ENCODE results near the gene PDCD6IP. TPM values are rescaled to one million over a fixed set of nuclear protein-coding genes. Genes with fewer than 3 reads are reported as not detected.

The PDCD6IP gene
- total and polyA plus RNA-seq, 2 experiments from 2014 or later, result 45.1 to 185 TPM

GRCh38 chr3:33883538-33883950 is 85.1 kb downstream of the PDCD6IP start:
- ATAC-seq (peak; percentile 49), DNase-seq (ENCODE audit: low spot score) (peak; percentile 76)
- TF ChIP-seq, protein P1, sequence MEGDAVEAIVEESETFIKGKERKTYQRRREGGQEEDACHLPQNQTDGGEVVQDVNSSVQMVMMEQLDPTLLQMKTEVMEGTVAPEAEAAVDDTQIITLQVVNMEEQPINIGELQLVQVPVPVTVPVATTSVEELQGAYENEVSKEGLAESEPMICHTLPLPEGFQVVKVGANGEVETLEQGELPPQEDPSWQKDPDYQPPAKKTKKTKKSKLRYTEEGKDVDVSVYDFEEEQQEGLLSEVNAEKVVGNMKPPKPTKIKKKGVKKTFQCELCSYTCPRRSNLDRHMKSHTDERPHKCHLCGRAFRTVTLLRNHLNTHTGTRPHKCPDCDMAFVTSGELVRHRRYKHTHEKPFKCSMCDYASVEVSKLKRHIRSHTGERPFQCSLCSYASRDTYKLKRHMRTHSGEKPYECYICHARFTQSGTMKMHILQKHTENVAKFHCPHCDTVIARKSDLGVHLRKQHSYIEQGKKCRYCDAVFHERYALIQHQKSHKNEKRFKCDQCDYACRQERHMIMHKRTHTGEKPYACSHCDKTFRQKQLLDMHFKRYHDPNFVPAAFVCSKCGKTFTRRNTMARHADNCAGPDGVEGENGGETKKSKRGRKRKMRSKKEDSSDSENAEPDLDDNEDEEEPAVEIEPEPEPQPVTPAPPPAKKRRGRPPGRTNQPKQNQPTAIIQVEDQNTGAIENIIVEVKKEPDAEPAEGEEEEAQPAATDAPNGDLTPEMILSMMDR (conservative IDR thresholded peaks at IDR 0.05; ENCODE audit: low read depth in 2 of 2), result peak; percentile 60 to 100
- no peak for TF ChIP-seq CREB1 (CRISPR knock-in tag; IDR thresholded peaks at IDR 0.05; ENCODE audit: low read depth)
- H3K4me2 ChIP-seq, result no peak overlapping the region
- H3K27ac ChIP-seq (ENCODE audit: low read depth), result no peak overlapping the region
- H3K4me3 ChIP-seq, result no peak overlapping the region
- no peaks in the 10 kb centered on the region for H4K20me1 ChIP-seq (replicated peaks; ENCODE audit: insufficient read depth)
- H3K36me3 ChIP-seq (ENCODE audit: insufficient read depth), result no peaks in the 10 kb centered on the region
- H3K4me1 ChIP-seq (ENCODE audit: insufficient read depth), result peaks cover 14% of the 10 kb centered on the region
- H3K27me3 ChIP-seq (ENCODE audit: insufficient read depth), result no peaks in the 10 kb centered on the region
- Mint-ChIP-seq H3K27ac (no peak overlapping the region), H3K36me3 (ENCODE audit: low read depth) (no peaks in the 10 kb centered on the region), H3K4me3 (peak overlapping the region; percentile 48; the same call in 2 of the 3 replicates), H3K9me3 (no peaks in the 10 kb centered on the region; the same call in 2 of the 3 replicates), H3K27me3 (ENCODE audit: insufficient read depth, low read depth, poor library complexity) (peaks cover 16% of the 10 kb centered on the region), H3K4me1 (peaks cover 23% of the 10 kb centered on the region)
- H2AFZ ChIP-seq, result peak overlapping the region; percentile 12
- H3F3A ChIP-seq (replicated peaks; ENCODE audit: low read depth), result no peaks in the 10 kb centered on the region
- no peaks in the 10 kb centered on the region for H3K79me2 ChIP-seq (replicated peaks; ENCODE audit: insufficient read depth)
- H3K9me2 ChIP-seq (ENCODE audit: insufficient read depth), result peaks cover 21% of the 10 kb centered on the region

- Histone ChIP-seq H3K36me3 (ENCODE audit: insufficient read depth) (no peaks in the 10 kb centered on the region), H3K4me2 (no peak overlapping the region), H2AFZ (peak overlapping the region; percentile 12), H3K27me3 (ENCODE audit: insufficient read depth) (no peaks in the 10 kb centered on the region), H3K79me2 (replicated peaks; ENCODE audit: insufficient read depth) (no peaks in the 10 kb centered on the region), H3K9me2 (ENCODE audit: insufficient read depth) (peaks cover 17% of the 10 kb centered on the region), H3K27ac (ENCODE audit: low read depth) (no peak overlapping the region), H3K4me1 (ENCODE audit: insufficient read depth) (peaks cover 10% of the 10 kb centered on the region), H3K4me3 (no peak overlapping the region), H3F3A (replicated peaks; ENCODE audit: low read depth) (no peaks in the 10 kb centered on the region), H4K20me1 (replicated peaks; ENCODE audit: insufficient read depth) (no peaks in the 10 kb centered on the region)
- peak; percentile 18 for DNase-seq (ENCODE audit: low spot score)
- Mint-ChIP-seq H3K4me1 (peaks cover 20% of the 10 kb centered on the region), H3K27ac (no peak overlapping the region), H3K27me3 (ENCODE audit: insufficient read depth, low read depth, poor library complexity) (peaks cover 13% of the 10 kb centered on the region), H3K4me3 (no peak overlapping the region), H3K9me3 (no peaks in the 10 kb centered on the region; the same call in 2 of the 3 replicates), H3K36me3 (ENCODE audit: low read depth) (no peaks in the 10 kb centered on the region)
- TF ChIP-seq STAT1 (IDR thresholded peaks at IDR 0.05; ENCODE audit: unreplicated experiment) (no peak), EZH2 (IDR thresholded peaks at IDR 0.05; ENCODE audit: low read depth, unreplicated experiment) (no peak), CREB1 (CRISPR knock-in tag; IDR thresholded peaks at IDR 0.05; ENCODE audit: low read depth) (no peak), EZH2phosphoT487 (IDR thresholded peaks at IDR 0.05; ENCODE audit: unreplicated experiment) (no peak)
- TF ChIP-seq, protein P2, sequence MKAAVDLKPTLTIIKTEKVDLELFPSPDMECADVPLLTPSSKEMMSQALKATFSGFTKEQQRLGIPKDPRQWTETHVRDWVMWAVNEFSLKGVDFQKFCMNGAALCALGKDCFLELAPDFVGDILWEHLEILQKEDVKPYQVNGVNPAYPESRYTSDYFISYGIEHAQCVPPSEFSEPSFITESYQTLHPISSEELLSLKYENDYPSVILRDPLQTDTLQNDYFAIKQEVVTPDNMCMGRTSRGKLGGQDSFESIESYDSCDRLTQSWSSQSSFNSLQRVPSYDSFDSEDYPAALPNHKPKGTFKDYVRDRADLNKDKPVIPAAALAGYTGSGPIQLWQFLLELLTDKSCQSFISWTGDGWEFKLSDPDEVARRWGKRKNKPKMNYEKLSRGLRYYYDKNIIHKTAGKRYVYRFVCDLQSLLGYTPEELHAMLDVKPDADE (IDR thresholded peaks at IDR 0.05), result no peak
- TF ChIP-seq, protein P1 (conservative IDR thresholded peaks at IDR 0.05; ENCODE audit: low read depth in 2 of 2), result peak in 1 of 2 experiments; percentile 16; a peak in 1 of 4 replicates
- peak; percentile 68 for ATAC-seq
Observed at GRCh38 chr3:33883951-33884561, 85.6 kb downstream of the PDCD6IP start.
